Neural cell (in vitro differentiated cells): ENCODE measurements around the gene ATP6V1D. TPM values are rescaled to one million over a fixed set of nuclear protein-coding genes. Genes with fewer than 3 reads are reported as not detected.

ENCODE experiments used
- H2AFZ ChIP-seq: fragments of 200-600, 300-800 bp; sonication (generic), shearing (Covaris generic); 2 replicates; pipeline ENCODE4 v1.6.0; 2014; ENCODE audit warnings: low read depth, mild to moderate bottlenecking, antibody characterized with exemption, low read length, moderate library complexity
- H3F3A ChIP-seq: fragments of 200-600 bp; shearing (Covaris generic); 2 replicates; pipeline ENCODE4 v1.6.1; 2016; ENCODE audit warnings: mild to moderate bottlenecking, moderate library complexity, mixed read lengths, antibody characterized with exemption, low read length; ENCODE audit not compliant: insufficient read depth, poor library complexity, severe bottlenecking
- H3K27ac ChIP-seq: fragments of 200-600, 300-800 bp; sonication (generic), shearing (Covaris generic); 2 replicates; pipeline ENCODE4 v1.5.1; 2014; ENCODE audit warnings: mild to moderate bottlenecking, low read length, moderate library complexity
- H3K27me3 ChIP-seq: fragments of 300-800, 200-600 bp; sonication (generic), shearing (Covaris generic); 2 replicates; pipeline ENCODE4 v1.6.0; 2014; ENCODE audit warnings: mild to moderate bottlenecking, low read depth, low read length, moderate library complexity; ENCODE audit not compliant: insufficient read depth
- H3K36me3 ChIP-seq: fragments of 300-800, 200-600 bp; sonication (generic), shearing (Covaris generic); 2 replicates; pipeline ENCODE4 v1.5.1; 2014; ENCODE audit warnings: mild to moderate bottlenecking, antibody characterized with exemption, low read length, moderate library complexity; ENCODE audit not compliant: insufficient read depth
- H3K4me2 ChIP-seq: fragments of 300-800, 200-600 bp; sonication (generic), shearing (Covaris generic); 2 replicates; pipeline ENCODE4 v1.6.0; 2014; ENCODE audit warnings: mild to moderate bottlenecking, low read length
- H3K4me3 ChIP-seq: fragments of 300-800, 200-600 bp; sonication (generic), shearing (Covaris generic); 2 replicates; pipeline ENCODE4 v1.5.1; 2014; ENCODE audit warnings: mild to moderate bottlenecking, low read length, moderate library complexity
- H3K79me2 ChIP-seq: fragments of 200-600 bp; shearing (Covaris generic); replicated peaks from 2 replicates; pipeline ENCODE4 v1.6.0; 2014; ENCODE audit warnings: mild to moderate bottlenecking, low read length, moderate library complexity; ENCODE audit not compliant: insufficient read depth
- H3K9ac ChIP-seq: fragments of 300-800, 200-600 bp; sonication (generic), shearing (Covaris generic); 2 replicates; pipeline ENCODE4 v1.6.1; 2016; ENCODE audit warnings: mild to moderate bottlenecking, low read length, mixed read lengths
- H3K9me2 ChIP-seq: fragments of 200-600 bp; shearing (Covaris generic); 2 replicates; pipeline ENCODE4 v1.6.1; 2016; ENCODE audit warnings: mild to moderate bottlenecking, low read length, mixed read lengths; ENCODE audit not compliant: insufficient read depth
- H3K9me3 ChIP-seq: fragments of 200-600, 300-800 bp; sonication (generic), shearing (Covaris generic); 2 replicates; pipeline ENCODE4 v1.6.1; 2016; ENCODE audit warnings: mild to moderate bottlenecking, mixed run types, low read length, moderate library complexity, mixed read lengths
- H4K20me1 ChIP-seq: fragments of 200-600 bp; shearing (Covaris generic); 2 replicates; pipeline ENCODE4 v1.6.1; 2016; ENCODE audit warnings: mild to moderate bottlenecking, mixed run types; ENCODE audit not compliant: insufficient read depth
- CTCF ChIP-seq: fragments of 450-650 bp; IDR thresholded peaks from 2 replicates; pipeline ENCODE4 v1.5.1; 2014; ENCODE audit warnings: antibody characterized with exemption, mild to moderate bottlenecking, moderate library complexity; ENCODE audit not compliant: poor library complexity, severe bottlenecking
- EP300 ChIP-seq: fragments of 450-650 bp; conservative IDR thresholded peaks from 2 replicates; pipeline ENCODE4 v1.6.1; 2014; ENCODE audit warnings: antibody characterized with exemption, mild to moderate bottlenecking, moderate library complexity; ENCODE audit not compliant: poor library complexity, severe bottlenecking
- EZH2 ChIP-seq: fragments of 200-600, 300-800 bp; shearing (Covaris generic), sonication (generic); IDR thresholded peaks from 2 replicates; pipeline ENCODE4 v1.6.1; 2014; ENCODE audit warnings: antibody characterized with exemption, low read length, borderline replicate concordance, mild to moderate bottlenecking; ENCODE audit not compliant: insufficient read depth, poor library complexity, severe bottlenecking
- MXI1 ChIP-seq: fragments of 450-650 bp; conservative IDR thresholded peaks from 2 replicates; pipeline ENCODE4 v1.6.1; 2014; ENCODE audit warnings: antibody characterized with exemption, mild to moderate bottlenecking; ENCODE audit not compliant: poor library complexity, severe bottlenecking
- POLR2AphosphoS5 ChIP-seq: IDR thresholded peaks from 2 replicates; pipeline ENCODE4 v1.6.1; 2012
- RAD21 ChIP-seq: fragments of 450-650 bp; conservative IDR thresholded peaks from 2 replicates; pipeline ENCODE4 v1.6.1; 2014; ENCODE audit warnings: antibody characterized with exemption, mild to moderate bottlenecking, moderate library complexity
- REST ChIP-seq: IDR thresholded peaks from 2 replicates; pipeline ENCODE4 v1.6.1; 2012; ENCODE audit warnings: borderline replicate concordance
- SMC3 ChIP-seq: fragments of 450-650 bp; conservative IDR thresholded peaks from 2 replicates; pipeline ENCODE4 v1.6.1; 2014; ENCODE audit warnings: antibody characterized with exemption, mild to moderate bottlenecking, moderate library complexity; ENCODE audit not compliant: poor library complexity
- TAF1 ChIP-seq: IDR thresholded peaks from 2 replicates; pipeline ENCODE4 v1.6.1; 2012; ENCODE audit warnings: low read depth
- polyA plus RNA-seq: library from polyadenylated mRNA; depleted of rRNA; stranded (reverse); fragments of >200 nt; gene quantifications from 2 replicates; pipeline ENCODE4 v1.2.3, GENCODE V29; 2014

Gene ATP6V1D
- polyA plus RNA-seq, 1 donor from 2014 or later = 216 TPM

GRCh38 chr14:67313153-67313552 is 46.5 kb downstream of the ATP6V1D start:
- Histone ChIP-seq H3K79me2 (no peaks in the 10 kb centered on the region), H4K20me1 (no peaks in the 10 kb centered on the region), H2AFZ (no peak overlapping the region), H3K4me3 (no peak overlapping the region), H3K4me2 (no peak overlapping the region), H3K27ac (no peak overlapping the region), H3K9me2 (no peaks in the 10 kb centered on the region), H3K27me3 (no peaks in the 10 kb centered on the region), H3K9ac (no peak overlapping the region), H3K9me3 (no peaks in the 10 kb centered on the region), H3K36me3 (peaks cover 5% of the 10 kb centered on the region), H3F3A (no peaks in the 10 kb centered on the region)
- no peak for TF ChIP-seq EZH2
- no peak for TF ChIP-seq MXI1
- no peak for TF ChIP-seq SMC3
- no peak for TF ChIP-seq EP300
- no peak for TF ChIP-seq RAD21
- no peak for TF ChIP-seq POLR2AphosphoS5
- TF ChIP-seq CTCF = no peak
- TF ChIP-seq REST = no peak
- no peak for TF ChIP-seq TAF1

GRCh38 chr14:67311868-67312267 is 47.7 kb downstream of the ATP6V1D start:
- H3K27ac ChIP-seq = no peak overlapping the region
- H3K9me2 ChIP-seq = no peaks in the 10 kb centered on the region
- H3K27me3 ChIP-seq = no peaks in the 10 kb centered on the region
- H2AFZ ChIP-seq = no peak overlapping the region
- TF ChIP-seq RAD21 (no peak), REST (no peak), EP300 (no peak), TAF1 (no peak), EZH2 (no peak), SMC3 (no peak), POLR2AphosphoS5 (no peak), MXI1 (no peak), CTCF (no peak)
- no peak overlapping the region for H3K9ac ChIP-seq
- H4K20me1 ChIP-seq = no peaks in the 10 kb centered on the region
- H3K9me3 ChIP-seq = no peaks in the 10 kb centered on the region
- no peaks in the 10 kb centered on the region for H3F3A ChIP-seq
- H3K4me3 ChIP-seq = no peak overlapping the region
- no peak overlapping the region for H3K4me2 ChIP-seq
- no peaks in the 10 kb centered on the region for H3K79me2 ChIP-seq
- peaks cover 5% of the 10 kb centered on the region for H3K36me3 ChIP-seq
